Measurements from ENCODE around the gene TBC1D9B. TPM values are rescaled to one million over a fixed set of nuclear protein-coding genes. Genes with fewer than 3 reads are reported as not detected.

TBC1D9B gene
- total RNA-seq, 1 experiment from 2014 or later, result 70.9 TPM

- TF ChIP-seq NFYB (CRISPR knock-in tag; conservative IDR thresholded peaks at IDR 0.05; ENCODE audit: low read depth) (no peak), NR2C2 (CRISPR knock-in tag; IDR thresholded peaks at IDR 0.05) (no peak), PREB (CRISPR knock-in tag; IDR thresholded peaks at IDR 0.05; ENCODE audit: borderline replicate concordance) (no peak), ZNF138 (CRISPR knock-in tag; conservative IDR thresholded peaks at IDR 0.05) (no peak), ATF6 (CRISPR knock-in tag; IDR thresholded peaks at IDR 0.05) (no peak), NFE2L1 (CRISPR knock-in tag; IDR thresholded peaks at IDR 0.05) (no peak), ZNF317 (CRISPR knock-in tag; IDR thresholded peaks at IDR 0.05; ENCODE audit: borderline replicate concordance, low read depth) (no peak)
- TF ChIP-seq, protein P1, sequence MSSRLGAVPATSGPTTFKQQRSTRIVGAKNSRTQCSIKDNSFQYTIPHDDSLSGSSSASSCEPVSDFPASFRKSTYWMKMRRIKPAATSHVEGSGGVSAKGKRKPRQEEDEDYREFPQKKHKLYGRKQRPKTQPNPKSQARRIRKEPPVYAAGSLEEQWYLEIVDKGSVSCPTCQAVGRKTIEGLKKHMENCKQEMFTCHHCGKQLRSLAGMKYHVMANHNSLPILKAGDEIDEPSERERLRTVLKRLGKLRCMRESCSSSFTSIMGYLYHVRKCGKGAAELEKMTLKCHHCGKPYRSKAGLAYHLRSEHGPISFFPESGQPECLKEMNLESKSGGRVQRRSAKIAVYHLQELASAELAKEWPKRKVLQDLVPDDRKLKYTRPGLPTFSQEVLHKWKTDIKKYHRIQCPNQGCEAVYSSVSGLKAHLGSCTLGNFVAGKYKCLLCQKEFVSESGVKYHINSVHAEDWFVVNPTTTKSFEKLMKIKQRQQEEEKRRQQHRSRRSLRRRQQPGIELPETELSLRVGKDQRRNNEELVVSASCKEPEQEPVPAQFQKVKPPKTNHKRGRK (CRISPR knock-in tag; IDR thresholded peaks at IDR 0.05; ENCODE audit: borderline replicate concordance), result no peak
- TF ChIP-seq, protein P2, sequence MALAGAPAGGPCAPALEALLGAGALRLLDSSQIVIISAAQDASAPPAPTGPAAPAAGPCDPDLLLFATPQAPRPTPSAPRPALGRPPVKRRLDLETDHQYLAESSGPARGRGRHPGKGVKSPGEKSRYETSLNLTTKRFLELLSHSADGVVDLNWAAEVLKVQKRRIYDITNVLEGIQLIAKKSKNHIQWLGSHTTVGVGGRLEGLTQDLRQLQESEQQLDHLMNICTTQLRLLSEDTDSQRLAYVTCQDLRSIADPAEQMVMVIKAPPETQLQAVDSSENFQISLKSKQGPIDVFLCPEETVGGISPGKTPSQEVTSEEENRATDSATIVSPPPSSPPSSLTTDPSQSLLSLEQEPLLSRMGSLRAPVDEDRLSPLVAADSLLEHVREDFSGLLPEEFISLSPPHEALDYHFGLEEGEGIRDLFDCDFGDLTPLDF (CRISPR knock-in tag; IDR thresholded peaks at IDR 0.05), result no peak
Measured at GRCh38 chr5:179919487-179920060, 11.9 kb upstream of the TBC1D9B start (continued).

DNA sequence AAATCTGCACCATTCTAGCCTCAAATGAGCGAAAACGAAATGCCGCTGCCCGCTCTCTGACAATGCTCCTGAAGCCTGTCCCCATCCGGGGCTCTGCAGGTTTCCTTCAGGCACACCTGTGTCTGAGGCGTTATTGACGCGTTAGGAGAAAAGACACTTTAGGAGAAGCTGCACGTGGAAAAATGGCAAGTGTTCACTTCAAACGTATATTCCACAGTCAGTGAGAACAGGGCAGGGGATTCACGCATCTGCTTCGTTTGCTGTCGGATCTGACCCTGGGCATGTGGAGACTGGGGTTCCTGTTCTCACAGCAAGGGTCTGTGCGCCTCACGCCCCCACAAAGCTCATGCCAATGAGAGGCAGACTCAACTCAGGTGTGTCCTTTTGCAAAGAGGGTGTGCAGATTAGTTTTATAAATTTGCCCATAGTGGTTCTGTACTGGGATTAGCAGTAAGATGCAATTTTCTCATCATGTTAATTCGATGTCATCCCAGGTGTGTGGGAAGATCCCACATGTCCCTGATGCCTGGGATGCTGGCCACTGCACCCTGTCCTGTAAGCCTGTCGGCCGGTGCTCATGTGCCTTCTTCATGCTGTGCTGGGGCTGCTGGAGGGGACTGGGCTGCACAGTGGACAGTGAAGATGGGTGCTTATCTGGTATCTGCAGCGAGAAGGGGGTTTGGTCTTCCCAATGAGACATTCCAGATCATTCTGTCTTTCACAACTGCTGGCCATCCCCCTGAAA lies 11.2 kb upstream of the TBC1D9B start:
- Mint-ChIP-seq H3K27me3 (ENCODE audit: low read depth) (no peaks in the 10 kb centered on the region; the same call in 1 of the 2 replicates), H3K9me3 (no peaks in the 10 kb centered on the region), H3K36me3 (no peaks in the 10 kb centered on the region), H3K4me1 (peaks cover 27% of the 10 kb centered on the region), H3K27ac (no peak overlapping the region), H3K4me3 (no peak overlapping the region)
- CTCF ChIA-PET, result interaction anchor here (1.0 kb wide), 1 partner anchor 155 kb away, joined by 3 read pairs; no protein-coding TSS in a partner anchor
- DNase-seq (ENCODE audit: low spot score) (no peak), ATAC-seq (no peak)
- TF ChIP-seq GABPB1 (CRISPR knock-in tag; IDR thresholded peaks at IDR 0.05), result no peak
- TF ChIP-seq, protein P3, sequence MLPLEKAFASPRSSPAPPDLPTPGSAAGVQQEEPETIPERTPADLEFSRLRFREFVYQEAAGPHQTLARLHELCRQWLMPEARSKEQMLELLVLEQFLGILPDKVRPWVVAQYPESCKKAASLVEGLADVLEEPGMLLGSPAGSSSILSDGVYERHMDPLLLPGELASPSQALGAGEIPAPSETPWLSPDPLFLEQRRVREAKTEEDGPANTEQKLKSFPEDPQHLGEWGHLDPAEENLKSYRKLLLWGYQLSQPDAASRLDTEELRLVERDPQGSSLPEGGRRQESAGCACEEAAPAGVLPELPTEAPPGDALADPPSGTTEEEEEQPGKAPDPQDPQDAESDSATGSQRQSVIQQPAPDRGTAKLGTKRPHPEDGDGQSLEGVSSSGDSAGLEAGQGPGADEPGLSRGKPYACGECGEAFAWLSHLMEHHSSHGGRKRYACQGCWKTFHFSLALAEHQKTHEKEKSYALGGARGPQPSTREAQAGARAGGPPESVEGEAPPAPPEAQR (CRISPR knock-in tag; IDR thresholded peaks at IDR 0.05), result no peak
- TF ChIP-seq CBFB (CRISPR knock-in tag; IDR thresholded peaks at IDR 0.05; ENCODE audit: low read depth), result no peak
- TF ChIP-seq NFYB (CRISPR knock-in tag; conservative IDR thresholded peaks at IDR 0.05; ENCODE audit: low read depth), result no peak
- TF ChIP-seq NFE2L1 (CRISPR knock-in tag; IDR thresholded peaks at IDR 0.05), result no peak
- TF ChIP-seq ZNF396 (CRISPR knock-in tag; IDR thresholded peaks at IDR 0.05; ENCODE audit: borderline replicate concordance), result no peak
- TF ChIP-seq NR3C1 (CRISPR knock-in tag; conservative IDR thresholded peaks at IDR 0.05; ENCODE audit: low read depth), result no peak
- TF ChIP-seq, protein P2 (CRISPR knock-in tag; IDR thresholded peaks at IDR 0.05), result no peak
- TF ChIP-seq, protein P4, sequence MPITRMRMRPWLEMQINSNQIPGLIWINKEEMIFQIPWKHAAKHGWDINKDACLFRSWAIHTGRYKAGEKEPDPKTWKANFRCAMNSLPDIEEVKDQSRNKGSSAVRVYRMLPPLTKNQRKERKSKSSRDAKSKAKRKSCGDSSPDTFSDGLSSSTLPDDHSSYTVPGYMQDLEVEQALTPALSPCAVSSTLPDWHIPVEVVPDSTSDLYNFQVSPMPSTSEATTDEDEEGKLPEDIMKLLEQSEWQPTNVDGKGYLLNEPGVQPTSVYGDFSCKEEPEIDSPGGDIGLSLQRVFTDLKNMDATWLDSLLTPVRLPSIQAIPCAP (CRISPR knock-in tag; IDR thresholded peaks at IDR 0.05), result no peak
- no peak for TF ChIP-seq NFATC4 (CRISPR knock-in tag; IDR thresholded peaks at IDR 0.05)
- TF ChIP-seq GRHL2 (CRISPR knock-in tag; IDR thresholded peaks at IDR 0.05; ENCODE audit: insufficient replicate concordance, severe bottlenecking), result no peak
- TF ChIP-seq, protein P5, sequence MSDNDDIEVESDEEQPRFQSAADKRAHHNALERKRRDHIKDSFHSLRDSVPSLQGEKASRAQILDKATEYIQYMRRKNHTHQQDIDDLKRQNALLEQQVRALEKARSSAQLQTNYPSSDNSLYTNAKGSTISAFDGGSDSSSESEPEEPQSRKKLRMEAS (CRISPR knock-in tag; IDR thresholded peaks at IDR 0.05), result no peak
- no peak for TF ChIP-seq ZNF423 (CRISPR knock-in tag; IDR thresholded peaks at IDR 0.05)
- TF ChIP-seq ESRRA (CRISPR knock-in tag; IDR thresholded peaks at IDR 0.05; ENCODE audit: borderline replicate concordance), result no peak
- TF ChIP-seq ZNF671 (CRISPR knock-in tag; IDR thresholded peaks at IDR 0.05), result no peak
- no peak for TF ChIP-seq ERG (CRISPR knock-in tag; IDR thresholded peaks at IDR 0.05)
- no peak for TF ChIP-seq TP53 (CRISPR knock-in tag; IDR thresholded peaks at IDR 0.05)
- POLR2A ChIA-PET, result no interaction called here
